Panc1 (cell line): ENCODE results near the gene MUS81. TPM values are rescaled to one million over a fixed set of nuclear protein-coding genes. Genes with fewer than 3 reads are reported as not detected.

Source experiments
- ATAC-seq: fragments of 200-7000 bp; cut with Tn5 transposase; 2 replicates; pipeline ENCODE4 v1.9.1; 2020; ENCODE audit warnings: mild to moderate bottlenecking, moderate library complexity
- BruUV-seq: library from RNA; stranded (reverse); fragments of 400-500 nt; replicated peaks from 2 replicates; lab custom pipeline; 2021; lab: Mats Ljungman, UMichigan
- CTCF ChIA-PET: fragments of 300-600 bp; sonication (Branson Sonifier 250); formaldehyde crosslinking; loops from one replicate; lab custom pipeline; 2022; ENCODE audit warnings: antibody characterized with exemption; lab: Charles Lee
- POLR2A ChIA-PET: fragments of 300-600 bp; sonication (Branson Sonifier 250); formaldehyde crosslinking; loops from one replicate; lab custom pipeline; 2022; ENCODE audit warnings: antibody characterized with exemption; lab: Charles Lee
- DNase-seq: peaks from one replicate; pipeline ENCODE4 v3.0.0-alpha.2; 2010; ENCODE audit warnings: low read depth, low spot score
- H3K27ac ChIP-seq: 2 replicates; pipeline ENCODE4 v1.5.1; 2011; ENCODE audit warnings: mild to moderate bottlenecking, low read length, inconsistent platforms
- H3K27me3 ChIP-seq: fragments of 200-500 bp; sonication (Bioruptor generic); 2 replicates; pipeline ENCODE4 v1.6.0; 2014; ENCODE audit warnings: low read length, inconsistent platforms; ENCODE audit not compliant: control insufficient read depth, insufficient read depth
- H3K36me3 ChIP-seq: fragments of 200-500 bp; sonication (Bioruptor generic); 2 replicates; pipeline ENCODE4 v1.5.1; 2014; ENCODE audit warnings: inconsistent platforms, mild to moderate bottlenecking, low read length, moderate library complexity; ENCODE audit not compliant: control insufficient read depth, insufficient read depth
- H3K4me1 ChIP-seq: 2 replicates; pipeline ENCODE4 v1.5.1; 2011; ENCODE audit warnings: inconsistent platforms, mild to moderate bottlenecking, low read length, moderate library complexity; ENCODE audit not compliant: control insufficient read depth, insufficient read depth
- H3K4me3 ChIP-seq, 2 experiments: 2 replicates each; pipeline ENCODE4 v1.5.1; 2011 to 2012; ENCODE audit warnings: low read depth in 2 of 2, low read length in 2 of 2, mild to moderate bottlenecking in 2 of 2, inconsistent platforms in 1 of 2, moderate library complexity in 1 of 2
- H3K9me3 ChIP-seq: fragments of 200-500 bp; sonication (Bioruptor generic); 2 replicates; pipeline ENCODE4 v1.5.1; 2014; ENCODE audit warnings: low read depth, mild to moderate bottlenecking, inconsistent platforms, low read length, moderate library complexity; ENCODE audit not compliant: control insufficient read depth, insufficient read depth
- POLR2AphosphoS5 ChIP-seq: IDR thresholded peaks from 2 replicates; pipeline ENCODE4 v1.6.1; 2012; ENCODE audit warnings: mild to moderate bottlenecking, low read depth, low read length, moderate library complexity
- SIN3A ChIP-seq: IDR thresholded peaks from 2 replicates; pipeline ENCODE4 v1.6.1; 2012; ENCODE audit warnings: low read depth, mild to moderate bottlenecking, low read length, moderate library complexity, borderline replicate concordance; ENCODE audit not compliant: insufficient read depth
- TCF7L2 ChIP-seq: IDR thresholded peaks from 2 replicates; pipeline ENCODE4 v1.6.1; 2011; ENCODE audit warnings: mild to moderate bottlenecking, low read depth, low read length, inconsistent platforms
- in situ Hi-C: cut with HindIII; loops from 2 replicates; pipeline ENCODE4 v1.10.0; 2016; ENCODE audit warnings: low sequenced_read_pairs, low pct_unique_long_range_greater_than_20kb
- intact Hi-C: fragments of 100-400 bp; cut with micrococcal nuclease; formaldehyde crosslinking; loops from one replicate; pipeline ENCODE4 v1.10.0; 2022; ENCODE audit not compliant: unreplicated experiment
- total RNA-seq: library from RNA; stranded (reverse); gene quantifications from one replicate; pipeline ENCODE4 v1.2.1, GENCODE V29; 2021; ENCODE audit not compliant: unreplicated experiment
- TF ChIP-seq, protein P1 (sequence below), 2 experiments: IDR thresholded peaks; 2 replicates each; pipeline ENCODE4 v1.6.1; 2011 to 2012; ENCODE audit warnings: low read depth in 2 of 2, control low read depth in 1 of 2, low read length in 1 of 2, mild to moderate bottlenecking in 1 of 2, moderate library complexity in 1 of 2; ENCODE audit not compliant: insufficient read depth in 1 of 2
- TF ChIP-seq, protein P2 (sequence below): fragments of 450-650 bp; IDR thresholded peaks from 2 replicates; pipeline ENCODE4 v1.5.1; 2017; ENCODE audit warnings: mild to moderate bottlenecking

MUS81 gene
- total RNA-seq, 1 experiment from 2014 or later: 140 TPM

DNA sequence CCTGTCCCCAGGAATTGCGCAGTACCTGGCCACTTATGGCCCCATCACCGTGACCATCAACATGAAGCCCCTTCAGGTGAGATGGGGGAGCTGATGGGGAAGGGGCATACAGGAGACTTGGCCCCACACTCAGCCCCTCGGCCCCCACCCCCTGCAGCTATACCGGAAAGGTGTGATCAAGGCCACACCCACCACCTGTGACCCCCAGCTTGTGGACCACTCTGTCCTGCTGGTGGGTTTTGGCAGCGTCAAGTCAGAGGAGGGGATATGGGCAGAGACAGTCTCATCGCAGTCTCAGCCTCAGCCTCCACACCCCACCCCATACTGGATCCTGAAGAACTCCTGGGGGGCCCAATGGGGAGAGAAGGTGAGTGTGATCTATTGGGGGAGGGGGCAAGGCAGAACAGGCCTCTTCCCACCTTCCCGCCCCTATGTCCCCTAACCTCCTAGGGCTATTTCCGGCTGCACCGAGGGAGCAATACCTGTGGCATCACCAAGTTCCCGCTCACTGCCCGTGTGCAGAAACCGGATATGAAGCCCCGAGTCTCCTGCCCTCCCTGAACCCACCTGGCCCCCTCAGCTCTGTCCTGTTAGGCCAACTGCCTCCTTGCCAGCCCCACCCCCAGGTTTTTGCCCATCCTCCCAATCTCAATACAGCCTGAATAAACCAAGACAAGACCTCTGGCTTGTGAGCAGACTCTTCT is 23.0 kb downstream of the MUS81 start:
- intact Hi-C loops (no loop called here), in situ Hi-C loops (no loop called here)
- DNase-seq (no peak), ATAC-seq (no peak)
- no TSS peak for BruUV-seq
- Histone ChIP-seq H3K36me3 (peaks cover 4% of the 10 kb centered on the region; the same call in 1 of the 2 replicates), H3K4me3 (no peak overlapping the region), H3K9me3 (no peaks in the 10 kb centered on the region), H3K4me1 (peaks cover 23% of the 10 kb centered on the region), H3K27ac (no peak overlapping the region), H3K27me3 (no peaks in the 10 kb centered on the region)
- TF ChIP-seq, protein P1, sequence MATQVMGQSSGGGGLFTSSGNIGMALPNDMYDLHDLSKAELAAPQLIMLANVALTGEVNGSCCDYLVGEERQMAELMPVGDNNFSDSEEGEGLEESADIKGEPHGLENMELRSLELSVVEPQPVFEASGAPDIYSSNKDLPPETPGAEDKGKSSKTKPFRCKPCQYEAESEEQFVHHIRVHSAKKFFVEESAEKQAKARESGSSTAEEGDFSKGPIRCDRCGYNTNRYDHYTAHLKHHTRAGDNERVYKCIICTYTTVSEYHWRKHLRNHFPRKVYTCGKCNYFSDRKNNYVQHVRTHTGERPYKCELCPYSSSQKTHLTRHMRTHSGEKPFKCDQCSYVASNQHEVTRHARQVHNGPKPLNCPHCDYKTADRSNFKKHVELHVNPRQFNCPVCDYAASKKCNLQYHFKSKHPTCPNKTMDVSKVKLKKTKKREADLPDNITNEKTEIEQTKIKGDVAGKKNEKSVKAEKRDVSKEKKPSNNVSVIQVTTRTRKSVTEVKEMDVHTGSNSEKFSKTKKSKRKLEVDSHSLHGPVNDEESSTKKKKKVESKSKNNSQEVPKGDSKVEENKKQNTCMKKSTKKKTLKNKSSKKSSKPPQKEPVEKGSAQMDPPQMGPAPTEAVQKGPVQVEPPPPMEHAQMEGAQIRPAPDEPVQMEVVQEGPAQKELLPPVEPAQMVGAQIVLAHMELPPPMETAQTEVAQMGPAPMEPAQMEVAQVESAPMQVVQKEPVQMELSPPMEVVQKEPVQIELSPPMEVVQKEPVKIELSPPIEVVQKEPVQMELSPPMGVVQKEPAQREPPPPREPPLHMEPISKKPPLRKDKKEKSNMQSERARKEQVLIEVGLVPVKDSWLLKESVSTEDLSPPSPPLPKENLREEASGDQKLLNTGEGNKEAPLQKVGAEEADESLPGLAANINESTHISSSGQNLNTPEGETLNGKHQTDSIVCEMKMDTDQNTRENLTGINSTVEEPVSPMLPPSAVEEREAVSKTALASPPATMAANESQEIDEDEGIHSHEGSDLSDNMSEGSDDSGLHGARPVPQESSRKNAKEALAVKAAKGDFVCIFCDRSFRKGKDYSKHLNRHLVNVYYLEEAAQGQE (IDR thresholded peaks at IDR 0.05; ENCODE audit: insufficient read depth in 1 of 2, low read depth in 2 of 2, low read length in 1 of 2): no peak
- no peak for TF ChIP-seq POLR2AphosphoS5
- TF ChIP-seq, protein P2, sequence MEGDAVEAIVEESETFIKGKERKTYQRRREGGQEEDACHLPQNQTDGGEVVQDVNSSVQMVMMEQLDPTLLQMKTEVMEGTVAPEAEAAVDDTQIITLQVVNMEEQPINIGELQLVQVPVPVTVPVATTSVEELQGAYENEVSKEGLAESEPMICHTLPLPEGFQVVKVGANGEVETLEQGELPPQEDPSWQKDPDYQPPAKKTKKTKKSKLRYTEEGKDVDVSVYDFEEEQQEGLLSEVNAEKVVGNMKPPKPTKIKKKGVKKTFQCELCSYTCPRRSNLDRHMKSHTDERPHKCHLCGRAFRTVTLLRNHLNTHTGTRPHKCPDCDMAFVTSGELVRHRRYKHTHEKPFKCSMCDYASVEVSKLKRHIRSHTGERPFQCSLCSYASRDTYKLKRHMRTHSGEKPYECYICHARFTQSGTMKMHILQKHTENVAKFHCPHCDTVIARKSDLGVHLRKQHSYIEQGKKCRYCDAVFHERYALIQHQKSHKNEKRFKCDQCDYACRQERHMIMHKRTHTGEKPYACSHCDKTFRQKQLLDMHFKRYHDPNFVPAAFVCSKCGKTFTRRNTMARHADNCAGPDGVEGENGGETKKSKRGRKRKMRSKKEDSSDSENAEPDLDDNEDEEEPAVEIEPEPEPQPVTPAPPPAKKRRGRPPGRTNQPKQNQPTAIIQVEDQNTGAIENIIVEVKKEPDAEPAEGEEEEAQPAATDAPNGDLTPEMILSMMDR: no peak
- no peak for TF ChIP-seq SIN3A
- TF ChIP-seq TCF7L2: no peak
- ChIA-PET CTCF (interaction anchor here (1.9 to 2.1 kb wide), 2 partner anchors 13 to 139 kb away, joined by 5 read pairs; no protein-coding TSS in a partner anchor), POLR2A (no interaction called here)

DNA sequence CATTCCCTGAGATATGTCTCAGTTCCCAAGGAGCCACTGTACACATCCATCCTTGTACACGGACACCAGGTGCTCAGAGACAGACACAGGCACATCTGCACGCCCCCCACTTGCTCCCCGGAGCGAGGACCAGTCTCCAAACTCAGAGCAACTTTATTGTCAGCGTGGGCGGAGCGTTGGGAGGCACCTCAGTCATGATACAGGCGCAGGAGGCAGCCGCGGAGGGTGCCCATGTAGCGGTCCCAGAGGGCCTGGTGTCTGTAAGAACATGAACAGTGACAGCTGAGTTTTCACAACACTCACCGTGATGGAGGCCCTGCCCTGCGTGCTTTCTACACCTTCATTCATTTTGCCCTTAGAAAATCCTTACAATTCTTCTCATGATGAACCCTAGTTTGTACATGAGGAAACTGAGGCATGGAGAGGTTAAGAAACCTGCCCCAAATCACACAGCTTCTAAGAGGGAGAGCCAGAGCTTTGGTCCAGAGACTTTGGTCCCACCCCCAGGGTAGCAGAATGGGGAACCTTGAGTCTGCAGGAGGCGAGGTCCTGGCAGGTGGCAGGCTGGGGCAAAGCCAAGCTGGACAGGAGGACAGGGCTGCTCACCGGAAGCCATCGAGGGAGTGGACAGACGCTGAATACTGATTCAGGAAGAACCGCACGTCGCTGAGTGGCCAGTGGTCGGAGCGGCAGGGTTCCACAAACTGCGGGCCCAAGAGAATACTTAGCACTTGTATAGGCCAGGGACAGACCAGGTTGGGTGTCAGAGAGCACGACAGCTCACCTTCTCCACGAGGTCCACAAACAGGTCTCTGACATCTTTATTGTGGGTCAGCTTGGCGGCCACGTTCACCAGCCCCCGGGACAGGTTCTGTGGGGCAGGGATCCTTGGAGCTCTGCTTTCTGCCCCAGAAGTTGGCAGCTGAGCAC is 23.8 kb downstream of the MUS81 start:
- BruUV-seq: no TSS peak
- no peak overlapping the region for H3K27ac ChIP-seq
- H3K4me3 ChIP-seq: no peak overlapping the region
- POLR2A ChIA-PET: interaction anchor here (0.5 to 1.1 kb wide), 3 partner anchors 9 to 79 kb away, joined by 3 to 9 read pairs (median 5); partner anchors contain the start of gene MUS81
- TF ChIP-seq TCF7L2 (no peak), POLR2AphosphoS5 (no peak)
- intact Hi-C loops: no loop called here
- H3K27me3 ChIP-seq: no peaks in the 10 kb centered on the region
- peaks cover 4% of the 10 kb centered on the region; the same call in 1 of the 2 replicates for H3K36me3 ChIP-seq
- no peak for DNase-seq
- CTCF ChIA-PET: interaction anchor here (0.5 to 2.1 kb wide), 14 partner anchors 10 to 172 kb away, joined by 3 to 14 read pairs (median 5); partner anchors contain the start of genes KAT5 and MUS81
- in situ Hi-C loops: no loop called here
- no peak for ATAC-seq
- no peaks in the 10 kb centered on the region for H3K9me3 ChIP-seq
- H3K4me1 ChIP-seq: peaks cover 27% of the 10 kb centered on the region
